Measurements from ENCODE around the gene LAMP5.

DNA sequence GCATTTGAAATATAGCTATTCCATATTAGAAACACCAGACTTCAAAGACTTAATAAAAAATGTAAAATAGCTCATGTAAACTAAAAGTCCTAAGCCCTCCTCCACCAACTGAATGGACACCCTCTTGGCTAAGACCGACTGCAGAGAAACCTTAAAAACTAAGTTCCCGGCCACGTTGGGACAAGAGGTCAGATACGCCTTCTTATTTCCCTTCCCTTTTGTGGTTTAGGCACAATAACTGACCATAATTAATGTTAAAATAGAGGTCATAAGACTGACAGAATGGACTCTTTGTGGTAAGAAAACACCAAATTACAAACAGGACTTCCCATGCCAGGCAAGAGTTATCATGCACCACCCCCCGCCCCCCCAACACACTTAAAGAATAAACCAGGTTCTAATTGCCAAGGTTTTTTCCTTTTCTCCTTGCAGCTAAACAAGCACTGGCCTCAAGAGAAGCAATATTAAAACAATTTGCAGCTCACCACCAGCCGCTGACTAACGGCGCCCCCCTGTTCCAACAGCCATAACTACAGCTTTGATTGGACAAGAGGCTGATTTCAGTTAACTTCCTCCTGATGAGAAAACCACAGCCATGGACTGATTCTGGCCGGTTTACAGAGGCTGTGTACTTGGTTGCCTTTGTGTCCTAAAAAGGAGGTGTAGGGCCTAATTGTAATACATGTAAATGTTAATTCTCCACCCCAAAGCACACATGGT, 10.7 kb upstream of the LAMP5 start:
- TF ChIP-seq CTCF (conservative IDR thresholded peaks at IDR 0.05; ENCODE audit: low read depth, low read length) (peak; percentile 46; the same call in 1 of the 2 replicates), EZH2 (IDR thresholded peaks at IDR 0.05; ENCODE audit: low read length, unreplicated experiment) (no peak), EZH2phosphoT487 (IDR thresholded peaks at IDR 0.05; ENCODE audit: borderline replicate concordance, low read length) (no peak)

Measured in PC-3 (cell line).